Tibial nerve (tissue), 4 donors: ENCODE measurements around the gene IFT57. TPM values are rescaled to one million over a fixed set of nuclear protein-coding genes. Genes with fewer than 3 reads are reported as not detected.

Experiments used
- DNase-seq, 2 donors: peaks; one replicate each; pipeline ENCODE4 v3.0.0-alpha.2; 2019; ENCODE audit warnings: low spot score in 2 of 2
- H3K27ac ChIP-seq, 4 donors: fragments of 200-600 bp; sonication (generic) in 3 of 4; one replicate each; pipeline ENCODE4 v1.5.1; 2017 to 2019; ENCODE audit warnings: mild to moderate bottlenecking in 1 of 4
- H3K27me3 ChIP-seq, 2 donors: fragments of 200-600 bp; sonication (generic) in 1 of 2; one replicate each; pipeline versions ENCODE4 v1.5.1 to v1.6.0; 2017 to 2019
- H3K36me3 ChIP-seq, 3 donors: fragments of 200-600 bp; sonication (generic); one replicate each; pipeline ENCODE4 v1.5.1; 2018 to 2019
- H3K4me1 ChIP-seq, 4 donors: fragments of 200-600 bp; sonication (generic) in 3 of 4; one replicate each; pipeline ENCODE4 v1.5.1; 2017 to 2019
- H3K4me3 ChIP-seq, 4 donors: fragments of 200-600 bp; sonication (generic) in 3 of 4; one replicate each; pipeline ENCODE4 v1.5.1; 2017 to 2019; ENCODE audit warnings: mild to moderate bottlenecking in 1 of 4, moderate library complexity in 1 of 4
- H3K9me3 ChIP-seq, 4 donors: fragments of 200-600 bp; sonication (generic) in 3 of 4; one replicate each; pipeline ENCODE4 v1.5.1; 2017 to 2019
- EP300 ChIP-seq, 2 donors: sonication (generic); formaldehyde crosslinking; IDR thresholded peaks; one replicate each; pipeline ENCODE4 v1.6.1; 2017; ENCODE audit warnings: antibody characterized with exemption in 2 of 2, mild to moderate bottlenecking in 1 of 2
- POLR2A ChIP-seq, 2 donors: fragments of 450-650 bp; IDR thresholded peaks; one replicate each; pipeline ENCODE4 v1.6.1; 2017; ENCODE audit warnings: antibody characterized with exemption in 2 of 2, mild to moderate bottlenecking in 2 of 2, moderate library complexity in 2 of 2
- WGBS, 2 donors: methylation state at CpG; one replicate each; pipeline ENCODE4 v1.1.5; 2018; 5-methylcytosine and 5-hydroxymethylcytosine counted together
- total RNA-seq, 4 donors: library from RNA; depleted of rRNA; stranded (reverse); fragments of >200 nt; gene quantifications; one replicate each; pipeline ENCODE4 v1.1.0, GENCODE V29; 2016
- TF ChIP-seq, protein P1 (sequence below), 5 experiments: fragments of 200-600 bp in 3 of 5; fragments of 450-650 bp in 2 of 5; sonication (generic) in 3 of 5; IDR thresholded peaks; one replicate each; pipeline ENCODE4 v1.5.1; 2016 to 2019; ENCODE audit warnings: antibody characterized with exemption in 5 of 5, mild to moderate bottlenecking in 3 of 5, moderate library complexity in 2 of 5

The IFT57 gene
- total RNA-seq, 4 donors from 2014 or later: 49.6 to 97.1 (median 63.5) TPM

DNA sequence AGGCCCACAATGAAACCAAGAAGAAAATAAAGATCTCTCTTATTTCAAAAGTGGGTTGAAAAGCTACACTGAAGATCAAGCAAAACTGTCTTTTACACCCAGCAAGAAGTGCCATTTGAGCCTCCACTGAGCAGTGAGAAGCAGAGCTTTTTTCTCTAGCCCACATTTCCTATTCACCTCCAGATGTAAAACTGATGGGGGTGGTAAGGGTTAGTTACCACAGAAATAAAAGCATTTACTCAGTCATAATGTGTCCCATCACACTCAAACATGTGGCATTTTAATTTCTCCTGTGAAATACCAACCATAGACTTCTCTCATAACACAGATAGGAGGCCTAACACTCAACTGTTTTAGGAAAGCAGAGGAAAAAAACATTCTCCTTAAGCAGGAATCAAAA, 21.0 kb downstream of the IFT57 start:
- no peak overlapping the region for H3K4me3 ChIP-seq
- H3K4me1 ChIP-seq: no peaks in the 10 kb centered on the region
- H3K36me3 ChIP-seq: peaks cover 0 to 21% (median 7%) of the 10 kb centered on the region in 3 donors
- no peak for TF ChIP-seq POLR2A (IDR thresholded peaks at IDR 0.05)
- no peak for TF ChIP-seq EP300 (IDR thresholded peaks at IDR 0.05)
- no peak for DNase-seq
- no peaks in the 10 kb centered on the region for H3K9me3 ChIP-seq
- H3K27me3 ChIP-seq: no peaks in the 10 kb centered on the region
- H3K27ac ChIP-seq: no peak overlapping the region

DNA sequence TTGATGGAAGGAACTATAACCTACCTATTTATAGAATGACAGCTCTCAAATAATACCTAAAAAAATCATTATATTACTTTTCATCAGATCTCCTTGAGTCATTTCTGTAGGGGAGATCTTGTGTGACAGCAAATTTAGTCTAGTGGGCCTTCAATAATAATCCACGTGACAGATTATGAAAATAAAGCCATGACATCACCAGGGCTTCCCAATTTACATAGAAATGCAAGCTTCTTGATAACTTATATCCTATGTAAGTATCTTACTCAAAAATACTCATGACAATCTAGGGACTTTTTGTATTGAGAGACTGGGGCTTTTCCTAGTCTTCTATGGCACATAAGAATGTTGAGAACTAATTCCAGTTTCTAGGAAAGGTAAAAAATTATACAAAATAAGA, 21.6 kb downstream of the IFT57 start:
- Histone ChIP-seq H3K27ac (no peak overlapping the region), H3K36me3 (peaks cover 0 to 21% (median 7%) of the 10 kb centered on the region in 3 donors), H3K27me3 (no peaks in the 10 kb centered on the region), H3K4me1 (no peaks in the 10 kb centered on the region), H3K9me3 (no peaks in the 10 kb centered on the region), H3K4me3 (no peak overlapping the region)
- WGBS, 2 donors: 89 to 97% methylated on average over 1 of the region's 1 CpG
- no peak for TF ChIP-seq POLR2A (IDR thresholded peaks at IDR 0.05)
- TF ChIP-seq EP300 (IDR thresholded peaks at IDR 0.05): no peak
- TF ChIP-seq, protein P1, sequence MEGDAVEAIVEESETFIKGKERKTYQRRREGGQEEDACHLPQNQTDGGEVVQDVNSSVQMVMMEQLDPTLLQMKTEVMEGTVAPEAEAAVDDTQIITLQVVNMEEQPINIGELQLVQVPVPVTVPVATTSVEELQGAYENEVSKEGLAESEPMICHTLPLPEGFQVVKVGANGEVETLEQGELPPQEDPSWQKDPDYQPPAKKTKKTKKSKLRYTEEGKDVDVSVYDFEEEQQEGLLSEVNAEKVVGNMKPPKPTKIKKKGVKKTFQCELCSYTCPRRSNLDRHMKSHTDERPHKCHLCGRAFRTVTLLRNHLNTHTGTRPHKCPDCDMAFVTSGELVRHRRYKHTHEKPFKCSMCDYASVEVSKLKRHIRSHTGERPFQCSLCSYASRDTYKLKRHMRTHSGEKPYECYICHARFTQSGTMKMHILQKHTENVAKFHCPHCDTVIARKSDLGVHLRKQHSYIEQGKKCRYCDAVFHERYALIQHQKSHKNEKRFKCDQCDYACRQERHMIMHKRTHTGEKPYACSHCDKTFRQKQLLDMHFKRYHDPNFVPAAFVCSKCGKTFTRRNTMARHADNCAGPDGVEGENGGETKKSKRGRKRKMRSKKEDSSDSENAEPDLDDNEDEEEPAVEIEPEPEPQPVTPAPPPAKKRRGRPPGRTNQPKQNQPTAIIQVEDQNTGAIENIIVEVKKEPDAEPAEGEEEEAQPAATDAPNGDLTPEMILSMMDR (IDR thresholded peaks at IDR 0.05): no peak
- DNase-seq: no peak

DNA sequence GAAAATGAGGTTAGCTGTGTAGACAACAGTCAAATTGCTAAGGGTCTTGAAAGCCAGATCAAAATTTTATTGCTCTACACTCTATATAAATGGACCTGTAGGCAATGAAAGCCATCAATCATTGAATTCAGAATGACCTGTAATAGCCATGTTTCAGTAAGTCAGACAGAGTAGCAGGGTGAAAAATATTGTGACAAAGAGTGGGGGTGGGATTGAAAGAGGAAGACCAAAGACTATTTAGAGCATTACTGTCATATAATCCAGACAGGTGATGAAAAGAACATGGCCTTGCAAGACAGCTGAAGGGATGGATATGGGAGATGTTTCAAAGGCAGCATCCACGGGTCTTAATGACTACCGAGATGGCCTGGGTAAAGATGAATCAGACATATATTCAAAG, 22.2 kb downstream of the IFT57 start:
- Histone ChIP-seq H3K27me3 (no peaks in the 10 kb centered on the region), H3K4me1 (no peaks in the 10 kb centered on the region), H3K36me3 (peaks cover 0 to 27% (median 3%) of the 10 kb centered on the region in 3 donors), H3K27ac (no peak overlapping the region), H3K4me3 (no peak overlapping the region), H3K9me3 (no peaks in the 10 kb centered on the region)
- WGBS, 2 donors: 94 to 98% methylated on average over 2 of the region's 2 CpGs
- no peak for DNase-seq
- no peak for TF ChIP-seq POLR2A (IDR thresholded peaks at IDR 0.05)
- no peak for TF ChIP-seq EP300 (IDR thresholded peaks at IDR 0.05)
- TF ChIP-seq, protein P1 (IDR thresholded peaks at IDR 0.05): no peak

DNA sequence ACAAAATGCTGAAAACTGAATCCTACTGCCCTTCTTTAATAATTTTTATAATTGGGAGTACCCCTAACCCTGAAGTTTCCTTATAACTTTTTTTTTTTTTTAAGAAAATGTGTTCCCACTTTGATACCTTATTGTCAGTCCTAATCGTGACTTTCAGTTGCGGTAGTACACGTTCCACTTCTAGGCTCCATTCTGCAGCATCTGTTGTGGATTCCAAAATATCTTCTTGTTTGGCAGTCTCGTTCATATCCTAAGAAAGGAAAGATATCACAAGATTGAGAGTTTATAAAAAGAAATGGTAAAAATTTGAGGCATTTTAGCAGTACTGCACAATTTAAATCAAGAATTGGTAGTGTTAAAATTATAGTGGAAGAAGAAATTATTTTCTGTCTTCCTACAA, 30.8 kb downstream of the IFT57 start:
- no peak for TF ChIP-seq POLR2A (IDR thresholded peaks at IDR 0.05)
- TF ChIP-seq, protein P1 (IDR thresholded peaks at IDR 0.05): no peak
- Histone ChIP-seq H3K4me3 (no peak overlapping the region), H3K9me3 (peaks cover 0 to 7% (median 0%) of the 10 kb centered on the region in 4 donors), H3K27me3 (no peaks in the 10 kb centered on the region), H3K27ac (no peak overlapping the region), H3K4me1 (no peaks in the 10 kb centered on the region), H3K36me3 (peaks cover 0 to 55% (median 0%) of the 10 kb centered on the region in 3 donors)
- DNase-seq: no peak
- WGBS, 2 donors: 98% methylated on average over 4 of the region's 4 CpGs

DNA sequence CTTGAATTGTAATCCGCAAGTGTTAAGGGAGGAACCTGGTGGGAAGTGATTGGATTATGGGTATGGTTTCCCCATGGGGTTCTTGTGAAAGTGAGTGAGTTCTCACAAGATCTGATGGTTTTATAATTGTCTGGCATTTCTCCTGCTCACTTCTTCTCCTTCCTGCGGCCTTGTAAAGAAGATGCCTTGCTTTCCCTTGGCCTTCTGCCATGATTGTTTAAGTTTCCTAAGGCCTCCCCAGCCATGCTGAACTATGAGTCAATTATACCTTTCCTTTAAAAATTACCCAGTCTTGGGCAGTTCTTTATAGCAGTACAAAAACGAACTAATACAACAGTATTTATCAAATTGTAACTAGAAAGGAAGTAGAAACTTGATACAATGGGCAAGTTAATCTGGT, 31.9 kb downstream of the IFT57 start:
- peaks cover 0 to 12% (median 0%) of the 10 kb centered on the region in 4 donors for H3K9me3 ChIP-seq
- H3K27me3 ChIP-seq: no peaks in the 10 kb centered on the region
- no peak overlapping the region for H3K27ac ChIP-seq
- DNase-seq: no peak
- TF ChIP-seq POLR2A (IDR thresholded peaks at IDR 0.05) (no peak), EP300 (IDR thresholded peaks at IDR 0.05) (no peak)
- TF ChIP-seq, protein P1 (IDR thresholded peaks at IDR 0.05): no peak
- H3K36me3 ChIP-seq: peaks cover 0 to 61% (median 0%) of the 10 kb centered on the region in 3 donors
- H3K4me1 ChIP-seq: no peaks in the 10 kb centered on the region
- WGBS, 2 donors: 90 to 91% methylated on average over 3 of the region's 3 CpGs
- no peak overlapping the region for H3K4me3 ChIP-seq

DNA sequence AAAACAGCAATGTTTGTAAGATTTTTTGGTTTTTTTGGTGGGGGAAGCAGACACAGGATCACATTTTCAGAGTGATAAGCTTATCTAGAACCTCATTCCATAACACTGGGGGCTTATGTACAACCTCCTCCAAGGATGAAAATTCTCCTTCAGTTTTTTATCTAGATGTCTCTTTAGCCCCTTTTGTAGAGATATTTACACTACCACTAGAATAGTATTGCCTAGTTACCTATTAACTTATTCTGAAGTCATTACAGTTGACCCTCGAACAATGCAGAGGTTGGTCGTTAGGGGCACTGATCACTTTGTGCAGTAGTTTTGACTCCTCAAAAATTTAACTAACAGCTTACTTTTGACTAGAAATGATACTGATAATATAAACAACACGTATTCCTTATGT, 32.8 kb downstream of the IFT57 start:
- no peak for TF ChIP-seq EP300 (IDR thresholded peaks at IDR 0.05)
- no peak for TF ChIP-seq POLR2A (IDR thresholded peaks at IDR 0.05)
- TF ChIP-seq, protein P1 (IDR thresholded peaks at IDR 0.05): no peak
- no peaks in the 10 kb centered on the region for H3K4me1 ChIP-seq
- H3K27me3 ChIP-seq: no peaks in the 10 kb centered on the region
- H3K4me3 ChIP-seq: no peak overlapping the region
- peaks cover 0 to 62% (median 0%) of the 10 kb centered on the region in 3 donors for H3K36me3 ChIP-seq
- no peak overlapping the region for H3K27ac ChIP-seq
- DNase-seq: no peak
- peaks cover 0 to 12% (median 0%) of the 10 kb centered on the region in 4 donors for H3K9me3 ChIP-seq
- WGBS, 2 donors: 87 to 94% methylated on average over 3 of the region's 3 CpGs
